AG09309 (cell line): Measurements from ENCODE around the gene ZBTB7A.

ENCODE experiments used
- DNase-seq: peaks from one replicate; pipeline ENCODE4 v3.0.0-alpha.2; 2010; ENCODE audit warnings: low read depth
- H3K4me3 ChIP-seq: 2 replicates; pipeline ENCODE4 v1.5.1; 2011; ENCODE audit warnings: mild to moderate bottlenecking, low read depth, low read length, moderate library complexity; ENCODE audit not compliant: control insufficient read depth
- CTCF ChIP-seq: IDR thresholded peaks from 2 replicates; pipeline ENCODE4 v1.5.1; 2011; ENCODE audit warnings: mild to moderate bottlenecking, low read depth, low read length, inconsistent platforms; ENCODE audit not compliant: insufficient read depth, control insufficient read depth; ENCODE audit errors: missing control alignments

Gene ZBTB7A

GRCh38 chr19:4109626-4109945, 42.9 kb upstream of the ZBTB7A start:
- no peak for DNase-seq
- H3K4me3 ChIP-seq, result no peak overlapping the region
- no peak for TF ChIP-seq CTCF

GRCh38 chr19:4108767-4109625, 42.3 kb upstream of the ZBTB7A start:
- no peak overlapping the region for H3K4me3 ChIP-seq
- no peak for TF ChIP-seq CTCF
- no peak for DNase-seq

- H3K4me3 ChIP-seq, result no peak overlapping the region
- TF ChIP-seq CTCF, result no peak
- DNase-seq, result no peak
Observed at GRCh38 chr19:4103080-4103433, 36.4 kb upstream of the ZBTB7A start.

GRCh38 chr19:4102339-4103079, 35.8 kb upstream of the ZBTB7A start:
- TF ChIP-seq CTCF, result no peak
- H3K4me3 ChIP-seq, result no peak overlapping the region
- DNase-seq, result no peak

DNA sequence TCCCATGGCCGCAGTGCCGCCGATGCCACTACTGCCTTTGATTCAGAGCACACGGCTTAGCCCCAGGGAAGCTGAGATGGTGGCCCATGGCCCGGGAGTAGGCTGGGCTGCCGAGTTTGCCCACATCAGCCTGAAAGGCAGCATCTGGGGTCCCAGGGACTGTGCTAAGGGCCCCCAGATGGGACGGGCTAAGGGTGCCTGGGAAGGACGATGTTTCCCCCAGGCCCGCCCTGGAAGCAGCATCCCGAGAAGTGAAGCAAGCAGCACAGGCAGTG, 34.7 kb upstream of the ZBTB7A start:
- no peak for TF ChIP-seq CTCF
- no peak for DNase-seq
- H3K4me3 ChIP-seq, result no peak overlapping the region

GRCh38 chr19:4100647-4101495, 34.2 kb upstream of the ZBTB7A start:
- no peak for DNase-seq
- H3K4me3 ChIP-seq, result no peak overlapping the region
- no peak for TF ChIP-seq CTCF
